ENCODE results near the gene CRTAP. TPM values are rescaled to one million over a fixed set of nuclear protein-coding genes. Genes with fewer than 3 reads are reported as not detected.
A peak's percentile ranks its signal among the peaks of the same experiment; 100 is the strongest.
"Not testable (repeated sequence)": the region's sequence is repeated elsewhere in the genome, so short reads cannot be mapped to it uniquely, and the experiment has no call there.

The CRTAP gene
- total and polyA plus RNA-seq, 2 donors from 2014 or later = 122 to 192 TPM

GRCh38 chr3:33075995-33076394 is 37.8 kb upstream of the CRTAP start:
- intact Hi-C loops (cut with DNase I) = no loop called here
- no peaks in the 10 kb centered on the region for H3K9me3 ChIP-seq (ENCODE audit: control insufficient read depth in 2 of 3, insufficient read depth in 1 of 3, low read length in 3 of 3)
- DNase-seq (peak in 1 of 5 donors; percentile 27), FAIRE-seq (no peak)
- no peak overlapping the region for H3K27ac ChIP-seq (ENCODE audit: low read depth in 2 of 2, low read length in 2 of 2)
- H3K9ac ChIP-seq (ENCODE audit: low read length in 3 of 3) = no peak overlapping the region
- H3K4me3 ChIP-seq (ENCODE audit: low read length in 3 of 3) = no peak overlapping the region
- H3K4me1 ChIP-seq (ENCODE audit: control insufficient read depth in 2 of 3, insufficient read depth in 2 of 3, low read depth in 1 of 3, low read length in 3 of 3) = peaks cover 0 to 3% (median 0%) of the 10 kb centered on the region in 3 donors
- H3K27me3 ChIP-seq (ENCODE audit: control insufficient read depth, insufficient read depth, low read length) = no peaks in the 10 kb centered on the region
- TF ChIP-seq CTCF (IDR thresholded peaks at IDR 0.05; ENCODE audit: borderline replicate concordance, extremely low read depth, insufficient read depth) = no peak
- peaks cover 0 to 2% (median 2%) of the 10 kb centered on the region in 3 donors for H3K36me3 ChIP-seq (ENCODE audit: control insufficient read depth in 2 of 3, insufficient read depth in 3 of 3, low read length in 3 of 3)

- no peak for TF ChIP-seq CTCF (IDR thresholded peaks at IDR 0.05; ENCODE audit: borderline replicate concordance, extremely low read depth, insufficient read depth)
- no peaks in the 10 kb centered on the region for H3K9me3 ChIP-seq (ENCODE audit: control insufficient read depth in 2 of 3, insufficient read depth in 1 of 3, low read length in 3 of 3)
- no peak overlapping the region for H3K9ac ChIP-seq (ENCODE audit: low read length in 3 of 3)
- FAIRE-seq (no peak), DNase-seq (no peak)
- intact Hi-C loops (cut with DNase I) = no loop called here
- H3K4me3 ChIP-seq (ENCODE audit: low read length in 3 of 3) = no peak overlapping the region
- peaks cover 0 to 3% (median 0%) of the 10 kb centered on the region in 3 donors for H3K4me1 ChIP-seq (ENCODE audit: control insufficient read depth in 2 of 3, insufficient read depth in 2 of 3, low read depth in 1 of 3, low read length in 3 of 3)
- H3K27me3 ChIP-seq (ENCODE audit: control insufficient read depth, insufficient read depth, low read length) = no peaks in the 10 kb centered on the region
- H3K27ac ChIP-seq (ENCODE audit: low read depth in 2 of 2, low read length in 2 of 2) = no peak overlapping the region
- H3K36me3 ChIP-seq (ENCODE audit: control insufficient read depth in 2 of 3, insufficient read depth in 3 of 3, low read length in 3 of 3) = no peaks in the 10 kb centered on the region
Measured at GRCh38 chr3:33076952-33077351, 36.9 kb upstream of the CRTAP start.

- intact Hi-C loops (cut with DNase I) = no loop called here
- FAIRE-seq = no peak
Measured at GRCh38 chr3:33077976-33078375, 35.8 kb upstream of the CRTAP start.

GRCh38 chr3:33079813-33080212 is 34.0 kb upstream of the CRTAP start:
- DNase-seq; H3K36me3 ChIP-seq (ENCODE audit: control insufficient read depth in 2 of 3, insufficient read depth in 3 of 3, low read length in 3 of 3); H3K4me1 ChIP-seq (ENCODE audit: control insufficient read depth in 2 of 3, insufficient read depth in 2 of 3, low read depth in 1 of 3, low read length in 3 of 3); H3K9me3 ChIP-seq (ENCODE audit: control insufficient read depth in 2 of 3, insufficient read depth in 1 of 3, low read length in 3 of 3); intact Hi-C loops (cut with DNase I); H3K4me3 ChIP-seq (ENCODE audit: low read length in 3 of 3); FAIRE-seq; H3K27me3 ChIP-seq (ENCODE audit: control insufficient read depth, insufficient read depth, low read length); H3K9ac ChIP-seq (ENCODE audit: low read length in 3 of 3); H3K27ac ChIP-seq (ENCODE audit: low read depth in 2 of 2, low read length in 2 of 2): not testable (repeated sequence)

More at GRCh38 chr3:33077976-33078375, 35.8 kb upstream of the CRTAP start:
- DNase-seq = no peak
- Histone ChIP-seq H3K9me3 (ENCODE audit: control insufficient read depth in 2 of 3, insufficient read depth in 1 of 3, low read length in 3 of 3) (no peaks in the 10 kb centered on the region), H3K36me3 (ENCODE audit: control insufficient read depth in 2 of 3, insufficient read depth in 3 of 3, low read length in 3 of 3) (no peaks in the 10 kb centered on the region), H3K4me1 (ENCODE audit: control insufficient read depth in 2 of 3, insufficient read depth in 2 of 3, low read depth in 1 of 3, low read length in 3 of 3) (peaks cover 0 to 3% (median 0%) of the 10 kb centered on the region in 3 donors), H3K27me3 (ENCODE audit: control insufficient read depth, insufficient read depth, low read length) (no peaks in the 10 kb centered on the region), H3K9ac (ENCODE audit: low read length in 3 of 3) (no peak overlapping the region), H3K4me3 (ENCODE audit: low read length in 3 of 3) (no peak overlapping the region), H3K27ac (ENCODE audit: low read depth in 2 of 2, low read length in 2 of 2) (no peak overlapping the region)
- TF ChIP-seq CTCF (IDR thresholded peaks at IDR 0.05; ENCODE audit: borderline replicate concordance, extremely low read depth, insufficient read depth) = no peak

Measured in kidney (tissue), 14 donors.